Measurements from ENCODE around the gene SS18. TPM values are rescaled to one million over a fixed set of nuclear protein-coding genes. Genes with fewer than 3 reads are reported as not detected.

Gene SS18
- 96.7 and 105 TPM in 2 replicates for total RNA-seq

GRCh38 chr18:26090130-26091046 lies at the start of gene SS18:
TSS of gene SS18 (minus strand) at chr18:26090613. CDS start at chr18:26090569, 44 bp downstream.

GRCh38 chr18:26133652-26134051 lies 43.2 kb upstream of the SS18 start, which contains the start of gene PSMA8:
TSS of gene PSMA8 (plus strand) at chr18:26133869. CDS start at chr18:26133966, 97 bp downstream.

Other genes with a start within 250 kb of the SS18 start
- gene PSMA8, start 43.3 kb upstream of the SS18 start, total RNA-seq = not detected in 2 replicates
- gene TAF4B, start 135.8 kb upstream of the SS18 start, total RNA-seq = 3.6 and 4.7 TPM in 2 replicates

All from vein endothelial cell (primary cell).